ENCODE data around the gene BYSL. TPM values are rescaled to one million over a fixed set of nuclear protein-coding genes. Genes with fewer than 3 reads are reported as not detected.

Gene BYSL
- total and polyA plus RNA-seq, 10 of the 15 experiments (the other 5 are each of a cell fraction or from before 2014, with no cell fraction given), result 12.6 to 51.1 (median 33.0) TPM

- no peak for TF ChIP-seq ZNF592 (IDR thresholded peaks at IDR 0.05)
- TF ChIP-seq ZBED1 (IDR thresholded peaks at IDR 0.05; ENCODE audit: borderline replicate concordance), result no peak
- no peak for TF ChIP-seq SIN3A (IDR thresholded peaks at IDR 0.05; ENCODE audit: low read depth, low read length)
- TF ChIP-seq USF2 (IDR thresholded peaks at IDR 0.05; ENCODE audit: borderline replicate concordance, low read depth, low read length), result no peak
- no peak for TF ChIP-seq ETV6 (conservative IDR thresholded peaks at IDR 0.05 in 1 of 2, IDR thresholded peaks at IDR 0.05 in 1 of 2; ENCODE audit: borderline replicate concordance in 1 of 2, low read depth in 1 of 2)
- no peak for TF ChIP-seq KAT2A (conservative IDR thresholded peaks at IDR 0.05; ENCODE audit: control insufficient read depth, low read depth, low read length)
- TF ChIP-seq SKIL (IDR thresholded peaks at IDR 0.05; ENCODE audit: low read depth, poor library complexity, severe bottlenecking), result no peak
Measured at GRCh38 chr6:41955412-41955811, 34.1 kb downstream of the BYSL start (continued).

All from GM12878 (cell line).